CD14-positive monocyte (primary cell): ENCODE data around the gene LST1. TPM values are rescaled to one million over a fixed set of nuclear protein-coding genes. Genes with fewer than 3 reads are reported as not detected.
A peak's percentile ranks its signal among the peaks of the same experiment; 100 is the strongest.

Source experiments
- DNase-seq, 3 donors: peaks; one replicate each; pipeline ENCODE4 v3.0.0-alpha.2; 2011 to 2022
- H2AFZ ChIP-seq: 2 replicates; pipeline ENCODE4 v1.6.0; 2012; ENCODE audit warnings: mild to moderate bottlenecking, low read depth, low read length, inconsistent platforms; ENCODE audit not compliant: insufficient read depth, poor library complexity, severe bottlenecking
- H3K27ac ChIP-seq, 2 donors: 1 replicate in 1 of 2; 2 replicates in 1 of 2; pipeline ENCODE4 v1.5.1; 2012 to 2013; ENCODE audit warnings: low read length in 2 of 2, control low read depth in 1 of 2, inconsistent platforms in 1 of 2, low read depth in 1 of 2, mild to moderate bottlenecking in 1 of 2
- H3K27me3 ChIP-seq, 2 donors: one replicate each; pipeline versions ENCODE4 v1.6.0 to v1.6.1; 2011 to 2013; ENCODE audit warnings: low read length in 2 of 2; ENCODE audit not compliant: control insufficient read depth in 2 of 2, insufficient read depth in 2 of 2
- H3K36me3 ChIP-seq, 2 donors: replicated peaks in 1 of 2; 1 replicate in 1 of 2; 2 replicates in 1 of 2; pipeline versions ENCODE4 v1.5.1 to v1.6.1; 2012 to 2013; ENCODE audit warnings: low read length in 2 of 2, control low read depth in 1 of 2, inconsistent platforms in 1 of 2, mild to moderate bottlenecking in 1 of 2; ENCODE audit not compliant: insufficient read depth in 2 of 2, control insufficient read depth in 1 of 2
- H3K4me1 ChIP-seq, 2 donors: 1 replicate in 1 of 2; 2 replicates in 1 of 2; pipeline versions ENCODE4 v1.5.1 to v1.6.1; 2012 to 2013; ENCODE audit warnings: low read length in 2 of 2, control low read depth in 1 of 2, inconsistent platforms in 1 of 2, mild to moderate bottlenecking in 1 of 2, moderate library complexity in 1 of 2; ENCODE audit not compliant: insufficient read depth in 2 of 2, control insufficient read depth in 1 of 2
- H3K4me2 ChIP-seq: replicated peaks from 2 replicates; pipeline ENCODE3; 2012; ENCODE audit warnings: low read length, moderate library complexity, mild to moderate bottlenecking; ENCODE audit not compliant: poor library complexity, severe bottlenecking; ENCODE audit errors: extremely low read depth
- H3K4me3 ChIP-seq, 3 experiments: fragments of 200-600 bp in 1 of 3; sonication (generic) in 1 of 3; replicated peaks in 1 of 3; 1 replicate in 2 of 3; 2 replicates in 1 of 3; pipeline ENCODE4 v1.5.1; 2011 to 2013; ENCODE audit warnings: low read length in 3 of 3, mild to moderate bottlenecking in 3 of 3, control low read depth in 2 of 3, low read depth in 2 of 3, inconsistent platforms in 1 of 3, moderate library complexity in 1 of 3
- H3K79me2 ChIP-seq: 2 replicates; pipeline ENCODE4 v1.6.0; 2012; ENCODE audit warnings: mild to moderate bottlenecking, control low read depth, inconsistent platforms, low read length, moderate library complexity; ENCODE audit not compliant: insufficient read depth
- H3K9ac ChIP-seq: 2 replicates; pipeline ENCODE4 v1.6.0; 2017; ENCODE audit warnings: low read length, mild to moderate bottlenecking; ENCODE audit not compliant: insufficient read depth, poor library complexity, severe bottlenecking
- H3K9me3 ChIP-seq, 2 donors: replicated peaks in 1 of 2; 1 replicate in 1 of 2; 2 replicates in 1 of 2; pipeline versions ENCODE4 v1.5.1 to v1.6.1; 2012 to 2013; ENCODE audit warnings: low read length in 2 of 2, control low read depth in 1 of 2; ENCODE audit not compliant: control insufficient read depth in 1 of 2, insufficient read depth in 1 of 2
- H4K20me1 ChIP-seq: 2 replicates; pipeline ENCODE4 v1.6.0; 2012; ENCODE audit warnings: mild to moderate bottlenecking, low read length, control low read depth, moderate library complexity; ENCODE audit not compliant: insufficient read depth
- H3K27ac Mint-ChIP-seq, 7 donors: one replicate each; pipeline ENCODE4 v1.8.0; 2020; ENCODE audit warnings: mild to moderate bottlenecking in 7 of 7, mixed read lengths in 7 of 7, moderate library complexity in 6 of 7, inconsistent platforms in 2 of 7
- H3K27me3 Mint-ChIP-seq, 3 donors: one replicate each; pipeline ENCODE4 v1.8.0; 2021 to 2022; ENCODE audit warnings: low read depth in 3 of 3, mild to moderate bottlenecking in 3 of 3, mixed read lengths in 3 of 3, moderate library complexity in 3 of 3, inconsistent platforms in 1 of 3
- H3K36me3 Mint-ChIP-seq, 2 donors: one replicate each; pipeline ENCODE4 v1.8.0; 2020; ENCODE audit warnings: mixed read lengths in 2 of 2, inconsistent platforms in 1 of 2, mild to moderate bottlenecking in 1 of 2
- H3K4me1 Mint-ChIP-seq: one replicate; pipeline ENCODE4 v1.8.0; 2020; ENCODE audit warnings: mild to moderate bottlenecking, mixed read lengths
- H3K4me3 Mint-ChIP-seq, 2 donors: one replicate each; pipeline ENCODE4 v1.8.0; 2020; ENCODE audit warnings: mild to moderate bottlenecking in 2 of 2, mixed read lengths in 2 of 2, moderate library complexity in 1 of 2
- H3K9me3 Mint-ChIP-seq, 7 donors: one replicate each; pipeline ENCODE4 v1.8.0; 2020 to 2022; ENCODE audit warnings: mixed read lengths in 7 of 7, mild to moderate bottlenecking in 6 of 7, moderate library complexity in 6 of 7, inconsistent platforms in 2 of 7
- WGBS: methylation state at CpG from one replicate; pipeline ENCODE4 v1.1.5; 2013; ENCODE audit warnings: missing lambda C conversion rate; ENCODE audit not compliant: insufficient coverage; 5-methylcytosine and 5-hydroxymethylcytosine counted together
- intact Hi-C, 2 donors: fragments of 100-400 bp; cut with micrococcal nuclease; formaldehyde crosslinking; loops; one replicate each; pipeline versions ENCODE4 v1.15.0 to v1.15.1; 2023
- polyA plus RNA-seq, 3 donors: library from polyadenylated mRNA; depleted of rRNA in 1 of 3; unstranded in 2 of 3; stranded (reverse) in 1 of 3; fragments of 300-500 nt in 2 of 3; fragments of >200 nt in 1 of 3; fragmentation: Illumina TruSeq in 2 of 3; gene quantifications; 1 replicate in 2 of 3; 2 replicates in 1 of 3; pipeline ENCODE4 v1.2.3, GENCODE V29; 2012 to 2021
- TF ChIP-seq, protein P1 (sequence below): fragments of 200-600 bp; IDR thresholded peaks from one replicate; pipeline ENCODE4 v1.8.0; 2022; ENCODE audit warnings: antibody characterized with exemption, mild to moderate bottlenecking

LST1 gene
- polyA plus RNA-seq, 3 donors, result 1,103 to 1,584 (median 1,202) TPM

DNA sequence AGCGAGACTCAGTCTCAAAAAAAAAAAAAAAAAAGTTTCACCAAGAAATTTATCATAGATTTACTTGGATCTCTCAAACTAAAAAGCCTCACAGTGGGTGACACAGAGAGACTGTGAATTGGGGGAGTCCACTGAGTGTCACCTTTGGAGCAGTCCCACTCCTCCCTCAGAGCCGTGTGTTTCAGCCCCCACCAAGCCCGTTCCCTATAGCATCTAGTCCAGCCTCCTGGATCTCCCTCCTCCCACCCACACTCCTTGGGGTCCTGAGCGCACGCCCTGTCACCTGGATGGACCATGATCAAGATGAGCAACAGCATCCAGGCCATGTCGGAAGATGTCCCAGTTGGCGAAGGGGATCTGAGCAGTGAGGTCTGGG lies 6.3 kb downstream of the LST1 start:
- H3K4me3 ChIP-seq, result no peak overlapping the region
- H3K27ac Mint-ChIP-seq, result peak overlapping the region in 5 of 7 donors; percentile 50 to 76 (median 63)
- no CpG with 5 or more reads among the region's 7 CpGs for WGBS
- no peak overlapping the region for H2AFZ ChIP-seq
- H3K36me3 ChIP-seq, result peaks cover 12 to 23% of the 10 kb centered on the region in 2 donors
- H4K20me1 ChIP-seq, result peaks cover 34% of the 10 kb centered on the region
- peaks cover 29 to 52% of the 10 kb centered on the region in 2 donors for H3K4me1 ChIP-seq
- peak overlapping the region in 1 of 2 donors; percentile 31 for H3K4me3 Mint-ChIP-seq
- TF ChIP-seq, protein P1, sequence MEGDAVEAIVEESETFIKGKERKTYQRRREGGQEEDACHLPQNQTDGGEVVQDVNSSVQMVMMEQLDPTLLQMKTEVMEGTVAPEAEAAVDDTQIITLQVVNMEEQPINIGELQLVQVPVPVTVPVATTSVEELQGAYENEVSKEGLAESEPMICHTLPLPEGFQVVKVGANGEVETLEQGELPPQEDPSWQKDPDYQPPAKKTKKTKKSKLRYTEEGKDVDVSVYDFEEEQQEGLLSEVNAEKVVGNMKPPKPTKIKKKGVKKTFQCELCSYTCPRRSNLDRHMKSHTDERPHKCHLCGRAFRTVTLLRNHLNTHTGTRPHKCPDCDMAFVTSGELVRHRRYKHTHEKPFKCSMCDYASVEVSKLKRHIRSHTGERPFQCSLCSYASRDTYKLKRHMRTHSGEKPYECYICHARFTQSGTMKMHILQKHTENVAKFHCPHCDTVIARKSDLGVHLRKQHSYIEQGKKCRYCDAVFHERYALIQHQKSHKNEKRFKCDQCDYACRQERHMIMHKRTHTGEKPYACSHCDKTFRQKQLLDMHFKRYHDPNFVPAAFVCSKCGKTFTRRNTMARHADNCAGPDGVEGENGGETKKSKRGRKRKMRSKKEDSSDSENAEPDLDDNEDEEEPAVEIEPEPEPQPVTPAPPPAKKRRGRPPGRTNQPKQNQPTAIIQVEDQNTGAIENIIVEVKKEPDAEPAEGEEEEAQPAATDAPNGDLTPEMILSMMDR, result no peak
- no peaks in the 10 kb centered on the region for H3K27me3 ChIP-seq
- no peak overlapping the region for H3K9ac ChIP-seq
- peaks cover 0 to 5% (median 2%) of the 10 kb centered on the region in 3 donors for H3K27me3 Mint-ChIP-seq
- no peaks in the 10 kb centered on the region for H3K9me3 ChIP-seq
- H3K9me3 Mint-ChIP-seq, result peaks cover 0 to 3% (median 0%) of the 10 kb centered on the region in 7 donors
- H3K36me3 Mint-ChIP-seq, result peaks cover 30 to 32% of the 10 kb centered on the region in 2 donors
- peaks cover 53% of the 10 kb centered on the region for H3K4me1 Mint-ChIP-seq
- no peak overlapping the region for H3K4me2 ChIP-seq
- DNase-seq, result no peak
- H3K27ac ChIP-seq, result peak overlapping the region in 1 of 2 donors; percentile 53
- peaks cover 28% of the 10 kb centered on the region for H3K79me2 ChIP-seq
- intact Hi-C loops, result no loop called here

DNA sequence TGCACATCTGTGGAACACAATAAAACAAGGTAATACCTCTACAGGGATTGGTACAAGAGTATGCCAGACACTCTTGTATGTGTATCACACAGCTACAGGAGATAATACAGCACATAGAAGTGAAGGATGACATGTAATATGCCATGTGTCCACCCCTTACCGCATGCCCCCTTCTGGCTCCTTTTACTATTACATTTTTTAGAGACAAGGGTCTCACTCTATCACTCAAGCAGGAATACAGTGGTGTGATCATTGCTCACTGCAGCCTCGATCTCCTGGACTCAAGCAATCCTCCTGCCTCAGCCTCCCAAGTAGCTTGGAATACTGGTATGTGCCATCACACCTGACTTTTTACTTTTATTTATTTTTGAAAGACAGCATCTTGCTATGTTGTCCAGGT lies 10.9 kb downstream of the LST1 start:
- Mint-ChIP-seq H3K27ac (peak overlapping the region in 1 of 7 donors; percentile 87), H3K36me3 (peaks cover 0 to 3% of the 10 kb centered on the region in 2 donors), H3K4me3 (no peak overlapping the region), H3K4me1 (peaks cover 33% of the 10 kb centered on the region), H3K9me3 (no peaks in the 10 kb centered on the region), H3K27me3 (peaks cover 0 to 7% (median under 1%) of the 10 kb centered on the region in 3 donors)
- Histone ChIP-seq H4K20me1 (no peaks in the 10 kb centered on the region), H3K36me3 (no peaks in the 10 kb centered on the region), H3K9me3 (no peaks in the 10 kb centered on the region), H3K79me2 (no peaks in the 10 kb centered on the region), H3K4me1 (peaks cover 13 to 32% of the 10 kb centered on the region in 2 donors), H3K4me2 (no peak overlapping the region), H3K27ac (no peak overlapping the region), H3K27me3 (no peaks in the 10 kb centered on the region), H2AFZ (no peak overlapping the region), H3K4me3 (no peak overlapping the region), H3K9ac (no peak overlapping the region)
- 10% methylated on average over 2 of the region's 2 CpGs for WGBS
- TF ChIP-seq, protein P1, result peak; percentile 74
- intact Hi-C loops, result loop anchor here in 1 of 2 donors (2.0 to 5.0 kb wide), 2 partner anchors 16 to 105 kb away; no protein-coding TSS in a partner anchor
- DNase-seq, result peak; percentile 55 to 66 (median 55)
